SH-SY5Y (cell line): ENCODE data around the gene KCNIP4.
A peak's percentile ranks its signal among the peaks of the same experiment; 100 is the strongest.

Experiments
- GATA2 ChIP-seq: IDR thresholded peaks from 2 replicates; pipeline ENCODE4 v1.6.1; 2011; ENCODE audit warnings: mild to moderate bottlenecking, low read depth, low read length
- GATA3 ChIP-seq: IDR thresholded peaks from 2 replicates; pipeline ENCODE4 v1.6.1; 2011; ENCODE audit warnings: low read depth, mild to moderate bottlenecking, low read length, moderate library complexity

Gene KCNIP4

DNA sequence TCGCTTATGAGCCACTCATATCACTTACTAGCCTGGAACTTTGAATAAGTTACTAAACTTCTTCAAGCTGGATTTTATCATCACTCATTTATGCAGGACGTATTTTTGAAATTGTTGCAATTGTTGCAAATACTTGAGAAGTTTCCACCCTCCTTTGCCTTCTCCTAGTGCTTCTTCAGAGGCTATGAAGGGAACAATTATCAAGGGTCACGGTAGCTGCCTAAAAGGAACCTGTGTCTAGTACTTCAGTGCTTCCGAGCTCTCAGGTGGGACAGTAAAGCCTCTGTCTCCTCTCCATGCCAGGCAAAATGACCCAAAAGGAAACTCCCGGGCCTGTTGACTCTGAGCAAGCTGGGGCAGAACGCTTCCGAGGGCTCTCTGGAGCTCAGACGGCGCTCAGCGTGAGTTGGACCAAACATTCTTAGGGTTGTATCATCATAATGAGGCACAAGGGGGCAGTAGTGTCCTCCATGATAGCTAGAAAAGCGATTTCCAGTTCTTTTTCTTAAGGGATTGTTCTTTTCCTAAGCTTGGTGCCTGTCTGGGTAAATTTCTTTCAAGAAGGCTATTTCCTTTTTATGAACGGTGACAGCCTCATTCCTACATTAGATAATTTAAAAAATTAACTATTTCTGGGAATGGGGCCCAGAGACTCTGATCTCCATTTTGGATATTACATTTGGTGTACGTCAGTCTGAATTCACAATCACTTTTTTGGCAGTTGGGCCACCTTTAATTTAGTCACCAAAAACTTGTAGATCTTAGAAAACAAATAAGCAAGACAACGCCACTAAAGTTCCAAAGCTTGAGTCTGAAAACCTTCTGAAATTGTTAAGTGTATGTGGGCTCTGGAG is 1175.2 kb downstream of the KCNIP4 start:
- no peak for TF ChIP-seq GATA2
- no peak for TF ChIP-seq GATA3

DNA sequence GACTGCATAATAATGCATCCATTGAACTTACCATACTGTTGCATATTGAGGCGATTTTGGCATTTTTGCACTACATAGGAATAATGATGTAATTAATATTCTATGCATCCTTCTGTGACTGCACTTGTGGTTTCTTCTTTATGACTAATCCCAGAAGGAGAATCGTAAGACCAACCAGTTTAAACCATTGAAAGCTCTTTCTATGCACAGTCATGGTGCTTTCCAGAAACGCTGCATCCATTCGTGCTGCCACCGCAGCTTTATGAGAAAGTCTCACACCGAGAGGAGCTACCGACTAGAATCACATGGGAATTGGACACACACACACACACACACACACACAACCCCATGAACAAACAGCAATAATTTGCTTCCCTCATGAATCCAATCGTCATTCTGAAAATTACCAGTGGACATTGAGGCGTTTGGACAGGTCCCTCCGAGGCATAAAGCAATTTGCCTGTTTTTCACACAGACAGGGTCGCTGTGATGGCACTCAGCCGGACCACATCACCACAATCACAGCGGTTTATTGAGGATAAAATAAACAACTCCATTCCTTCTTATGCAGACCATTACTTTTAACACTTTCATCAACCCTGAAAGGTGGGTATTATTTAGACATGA is 1184.1 kb downstream of the KCNIP4 start:
- no peak for TF ChIP-seq GATA2
- no peak for TF ChIP-seq GATA3

DNA sequence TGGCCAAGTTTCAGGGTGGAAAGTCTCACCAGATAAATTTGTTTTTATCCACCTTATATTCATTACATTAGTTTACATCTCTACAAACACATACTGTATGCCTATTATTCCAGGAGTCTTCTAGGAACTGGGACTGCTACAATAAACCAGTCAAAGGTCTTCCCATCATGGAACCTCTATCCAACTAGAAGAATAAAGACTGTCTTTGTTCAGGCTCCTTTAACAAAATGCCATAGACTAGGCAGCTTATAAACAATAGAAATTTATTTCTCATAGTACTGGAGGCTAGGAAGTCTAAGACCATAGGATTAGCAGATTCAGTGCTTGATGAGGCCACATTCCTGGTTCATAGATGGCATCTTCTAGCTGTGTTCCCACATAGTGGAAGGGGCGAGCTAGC is 1186.7 kb downstream of the KCNIP4 start:
- TF ChIP-seq GATA3, result no peak
- TF ChIP-seq GATA2, result no peak

DNA sequence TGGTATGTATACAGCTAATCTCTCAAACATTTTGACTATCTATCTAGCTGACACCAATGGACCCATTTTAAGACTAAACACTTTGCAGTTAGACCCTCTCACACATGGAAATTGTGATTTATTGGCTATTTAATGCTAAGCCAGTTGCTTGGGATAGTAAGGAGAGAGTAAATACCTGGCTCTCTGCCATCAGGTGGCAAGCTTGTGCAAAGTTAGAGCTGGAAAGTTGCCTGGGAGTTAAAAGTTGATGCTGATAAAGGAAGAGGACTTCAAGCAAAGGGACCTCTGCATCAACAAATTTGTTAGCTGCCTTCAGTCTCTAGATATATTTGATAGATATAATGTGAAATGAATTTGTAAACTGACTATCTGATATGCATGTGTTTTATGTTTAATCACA is 1187.2 kb downstream of the KCNIP4 start:
- TF ChIP-seq GATA3, result no peak
- TF ChIP-seq GATA2, result no peak

DNA sequence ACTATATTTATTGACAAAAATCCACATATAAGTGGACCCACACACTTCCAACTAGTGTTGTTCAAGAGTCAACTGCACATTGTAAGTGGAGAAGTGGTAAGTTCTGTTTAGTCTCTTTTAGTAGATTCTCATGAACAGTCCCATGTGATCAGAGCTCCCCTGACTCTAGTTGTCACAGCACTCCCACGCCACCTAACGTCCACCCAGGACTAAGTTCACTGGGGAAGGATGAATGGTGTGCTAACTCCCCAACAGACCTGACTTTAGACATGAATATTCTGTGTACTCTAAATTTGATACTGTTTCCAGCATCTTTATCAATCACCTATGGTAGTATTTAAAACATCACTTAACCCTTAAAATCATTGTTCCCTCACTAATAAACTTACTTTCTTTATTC is 1188.5 kb downstream of the KCNIP4 start:
- no peak for TF ChIP-seq GATA3
- TF ChIP-seq GATA2, result no peak

DNA sequence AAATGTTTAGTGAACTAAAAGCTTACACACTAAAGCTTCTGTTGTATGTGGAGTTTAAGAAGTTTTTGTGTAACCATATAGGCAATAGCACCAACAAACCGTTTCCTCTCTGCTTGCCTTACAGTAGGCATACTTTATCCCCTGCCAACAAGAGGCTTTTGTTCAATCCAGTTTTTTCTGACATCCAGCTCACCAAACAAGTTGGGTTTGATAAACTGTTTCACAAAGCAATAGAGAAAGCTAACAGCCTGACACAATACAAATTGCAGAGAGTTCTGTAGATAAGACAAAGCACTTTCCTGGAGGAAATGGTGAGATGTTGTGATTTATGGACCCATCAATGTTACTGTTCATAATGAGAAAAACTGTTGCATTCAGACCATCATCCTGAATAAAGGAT is 1194.5 kb downstream of the KCNIP4 start:
- TF ChIP-seq GATA2, result no peak
- TF ChIP-seq GATA3, result no peak

DNA sequence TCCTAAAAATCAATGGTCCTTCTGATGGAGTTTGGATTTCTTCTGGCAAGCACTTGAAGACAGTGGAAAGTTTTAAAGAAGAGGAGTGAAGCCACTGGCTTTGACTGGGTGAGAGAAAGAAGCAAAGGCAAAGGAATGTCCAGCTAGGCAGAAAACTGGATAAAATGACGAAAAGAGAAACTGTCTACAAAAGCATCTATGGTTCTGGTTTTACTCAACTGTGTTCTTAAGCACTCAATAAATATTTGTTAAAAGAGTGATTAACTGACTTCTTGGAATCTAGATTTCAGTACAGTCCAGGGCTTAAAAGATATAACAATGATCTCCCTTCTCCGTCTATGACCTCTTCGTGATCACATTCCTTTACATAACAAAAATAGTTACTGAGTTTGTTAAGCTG is 1195.9 kb downstream of the KCNIP4 start:
- TF ChIP-seq GATA3, result no peak
- no peak for TF ChIP-seq GATA2

DNA sequence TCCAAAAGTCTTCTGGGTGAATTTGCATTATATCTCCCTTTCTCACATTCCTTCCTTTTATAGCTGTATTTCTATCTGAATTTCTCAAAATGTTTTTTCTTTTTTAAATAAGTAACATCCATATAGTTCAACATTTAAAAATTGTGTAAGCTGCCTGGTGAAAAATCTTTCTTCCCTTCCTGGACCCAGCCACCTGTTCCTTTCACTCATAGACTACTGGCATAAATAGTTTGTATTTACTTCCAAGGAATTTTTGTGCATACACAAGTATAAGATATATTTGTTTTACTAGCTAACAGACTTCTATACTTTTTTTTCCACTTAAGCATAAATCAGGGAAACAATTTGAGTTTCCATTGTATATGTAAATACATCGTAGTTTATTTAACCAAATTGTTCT is 1212.6 kb downstream of the KCNIP4 start:
- TF ChIP-seq GATA3 (no peak), GATA2 (no peak)

DNA sequence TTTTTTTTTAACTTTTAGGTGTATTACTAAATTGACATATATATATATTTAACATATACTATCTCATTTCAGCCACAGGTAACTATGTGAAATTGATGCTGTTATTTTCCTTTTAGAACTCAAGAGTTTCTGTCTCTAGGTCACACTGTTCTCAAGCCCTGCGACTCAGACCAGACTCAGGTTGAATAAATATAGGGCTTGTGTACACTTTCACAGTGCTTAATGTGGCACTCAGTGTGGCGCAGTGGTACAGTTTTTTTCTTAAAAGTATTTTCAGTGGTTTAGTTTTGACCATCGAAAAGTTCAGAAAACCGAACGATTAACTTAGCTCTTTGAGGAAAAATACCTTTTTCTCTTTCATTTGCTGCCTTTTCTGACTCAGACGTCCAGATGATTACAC is 1223.7 kb downstream of the KCNIP4 start:
- TF ChIP-seq GATA3, result no peak
- no peak for TF ChIP-seq GATA2

DNA sequence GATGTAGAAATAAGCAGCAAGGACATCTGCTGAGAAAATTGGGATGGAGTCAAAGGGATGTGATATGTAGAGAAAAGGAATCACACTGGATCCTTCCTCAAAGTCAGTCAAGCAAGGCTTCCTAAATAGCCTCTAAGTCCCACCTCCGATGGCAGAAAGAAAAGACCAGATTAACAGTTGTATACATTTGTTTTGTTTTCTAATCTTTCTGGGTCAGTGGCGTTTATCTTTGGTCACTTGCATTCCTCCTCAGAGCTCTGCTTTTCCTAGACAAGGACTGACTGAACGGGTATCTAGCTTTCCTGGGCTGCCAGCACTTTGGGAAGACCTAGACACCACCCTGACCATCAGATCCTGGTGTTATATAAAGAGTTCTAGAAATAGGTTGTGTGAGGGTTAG is 1225.1 kb downstream of the KCNIP4 start:
- TF ChIP-seq GATA2 (no peak), GATA3 (no peak)

DNA sequence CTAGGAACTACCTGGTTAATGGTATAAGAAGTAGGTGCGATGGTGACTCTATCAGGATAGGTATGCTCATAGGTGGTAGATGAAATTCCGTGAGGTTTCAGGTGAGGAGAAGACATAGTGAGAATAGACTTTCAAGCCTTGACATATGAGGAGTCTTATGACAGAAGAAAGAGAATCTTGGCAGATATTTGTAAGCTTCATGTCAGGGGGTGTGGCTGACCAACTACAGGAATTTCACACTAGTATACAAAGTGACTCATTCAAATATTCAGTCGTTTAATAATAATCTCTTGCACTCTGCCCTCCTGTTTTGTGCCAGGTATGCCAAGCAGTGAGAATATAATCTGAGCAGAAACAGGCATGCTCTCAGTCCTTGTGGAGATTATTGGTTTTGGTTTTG is 1225.6 kb downstream of the KCNIP4 start:
- TF ChIP-seq GATA3, result no peak
- TF ChIP-seq GATA2, result no peak

DNA sequence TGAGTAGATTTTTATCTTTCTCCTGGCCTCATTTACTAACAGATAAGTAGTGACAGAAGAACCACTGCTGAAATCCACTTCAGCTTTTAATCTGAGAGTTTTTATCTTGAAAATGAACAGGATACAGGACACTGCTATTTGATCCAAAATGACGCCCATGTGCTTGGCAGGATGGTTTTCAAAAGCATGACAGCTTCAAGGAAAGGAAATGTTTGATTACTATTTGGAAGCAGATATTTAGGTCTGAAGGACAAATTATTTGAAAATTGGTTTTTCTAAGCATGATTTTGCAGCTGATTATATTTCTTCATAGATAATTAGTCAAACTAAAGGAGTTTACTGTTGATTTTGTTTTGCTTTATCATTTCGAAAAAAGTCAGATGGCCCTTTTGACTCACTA is 1237.2 kb downstream of the KCNIP4 start:
- TF ChIP-seq GATA2 (peak; percentile 81; the same call in 1 of the 2 replicates), GATA3 (peak; percentile 96)

DNA sequence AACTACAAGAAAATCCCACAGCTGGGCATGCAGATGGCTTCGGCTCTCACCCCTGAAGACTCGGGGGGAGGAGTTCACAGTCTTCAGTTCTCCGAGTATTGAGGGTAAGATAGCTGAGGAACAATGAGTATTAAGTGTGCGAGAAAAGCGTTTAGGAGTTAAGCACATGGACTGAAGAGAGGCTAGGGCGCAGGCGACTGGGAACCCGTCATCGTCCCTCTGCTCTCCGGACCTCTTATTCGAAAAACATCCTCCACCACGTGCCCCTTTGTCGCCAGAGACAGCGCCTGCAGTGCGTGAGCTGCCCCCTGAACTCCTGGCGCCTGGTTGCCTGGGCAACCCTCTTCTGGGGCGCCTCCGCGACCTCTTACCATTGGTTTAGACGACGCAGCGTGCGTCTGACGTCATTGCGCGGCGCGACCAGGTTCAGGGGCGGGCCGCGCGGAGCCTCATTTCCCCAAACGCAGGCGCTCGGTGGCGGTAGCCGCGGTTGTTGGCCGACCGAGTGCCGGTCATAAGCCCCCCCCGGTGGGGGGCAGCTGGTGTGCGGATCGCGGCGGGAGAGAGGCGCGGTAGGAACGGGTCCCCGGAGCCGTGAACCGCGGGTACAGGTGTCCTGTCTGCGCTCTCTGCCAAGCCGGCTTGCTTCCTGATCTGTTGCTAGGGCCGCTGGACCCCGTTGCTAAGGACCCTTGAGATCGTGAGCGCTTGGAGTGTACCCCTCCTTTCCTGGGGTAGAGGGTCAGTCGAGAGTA is 1248.4 kb downstream of the KCNIP4 start, which contains the start of gene PACRGL:
TSS of gene PACRGL (plus strand) at position 452 of the 755 bp plus-strand sequence. CDS start 4,024 bp downstream, outside the sequence.
- TF ChIP-seq GATA2, result no peak
- no peak for TF ChIP-seq GATA3

DNA sequence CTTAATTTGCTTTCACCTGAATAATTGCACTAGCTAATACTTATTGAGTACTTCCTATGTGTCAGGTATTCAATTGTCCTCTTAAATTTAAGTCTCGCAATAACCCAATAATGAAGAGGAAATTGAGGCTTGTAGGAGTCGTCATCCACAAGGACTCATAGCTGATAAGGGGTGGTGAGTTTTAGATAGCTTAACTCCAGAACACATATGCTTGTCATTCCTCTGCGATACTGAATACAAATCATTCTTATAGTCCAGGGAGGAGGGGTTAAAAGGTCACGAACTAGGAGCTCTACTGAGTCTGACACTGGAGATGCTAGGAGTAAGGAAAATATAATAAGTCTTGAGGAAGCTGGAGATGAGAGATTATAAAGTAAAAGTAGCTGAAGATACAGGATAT is 1249.8 kb downstream of the KCNIP4 start:
- TF ChIP-seq GATA3, result no peak
- TF ChIP-seq GATA2, result no peak

DNA sequence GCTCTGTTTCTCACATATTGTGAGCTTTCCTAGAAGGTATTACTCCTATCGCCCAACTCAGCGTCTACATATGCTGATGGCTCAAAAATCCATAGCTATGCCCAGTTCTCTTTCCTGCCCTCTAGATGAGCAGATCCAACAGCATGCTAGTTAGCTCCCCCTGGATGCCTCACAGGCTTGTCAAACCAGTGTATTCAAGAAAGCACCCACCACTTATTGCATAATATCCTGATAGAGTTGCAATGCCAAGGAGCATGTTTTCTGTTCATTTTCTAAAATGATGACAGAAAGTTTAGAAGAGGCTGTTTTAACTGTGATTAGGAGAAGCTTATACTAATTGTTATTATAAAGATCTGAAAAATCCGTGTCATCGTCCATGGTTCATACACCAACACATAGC is 1250.2 kb downstream of the KCNIP4 start:
- no peak for TF ChIP-seq GATA2
- TF ChIP-seq GATA3, result no peak
